Testis (tissue), 3 donors: ENCODE results near the gene TRIM72. TPM values are rescaled to one million over a fixed set of nuclear protein-coding genes. Genes with fewer than 3 reads are reported as not detected.

Experiments used
- DNase-seq: peaks from one replicate; pipeline ENCODE4 v3.0.0-alpha.2; 2019
- H3K27ac ChIP-seq, 2 donors: fragments of 200-600 bp; sonication (generic); one replicate each; pipeline ENCODE4 v1.5.1; 2019
- H3K27me3 ChIP-seq: fragments of 200-600 bp; sonication (generic); one replicate; pipeline ENCODE4 v1.5.1; 2019
- H3K36me3 ChIP-seq: fragments of 200-600 bp; sonication (generic); one replicate; pipeline ENCODE4 v1.5.1; 2017; ENCODE audit warnings: low read depth; ENCODE audit errors: missing control alignments
- H3K4me1 ChIP-seq: fragments of 200-600 bp; sonication (generic); one replicate; pipeline ENCODE4 v1.5.1; 2019
- H3K4me3 ChIP-seq, 2 donors: fragments of 200-600 bp; sonication (generic); one replicate each; pipeline ENCODE4 v1.5.1; 2017 to 2019
- H3K9me3 ChIP-seq: fragments of 200-600 bp; sonication (generic); one replicate; pipeline ENCODE4 v1.5.1; 2017
- CTCF ChIP-seq, 3 experiments: fragments of 450-650 bp in 2 of 3; fragments of 200-600 bp in 1 of 3; sonication (generic) in 1 of 3; IDR thresholded peaks; one replicate each; pipeline ENCODE4 v1.5.1; 2016 to 2019; ENCODE audit warnings: antibody characterized with exemption in 3 of 3, mild to moderate bottlenecking in 2 of 3, moderate library complexity in 1 of 3
- POLR2A ChIP-seq: fragments of 450-650 bp; IDR thresholded peaks from one replicate; pipeline ENCODE4 v1.6.1; 2017; ENCODE audit warnings: antibody characterized with exemption, mild to moderate bottlenecking, moderate library complexity
- WGBS, 2 donors: methylation state at CpG; one replicate each; pipeline ENCODE4 v1.1.5; 2018; 5-methylcytosine and 5-hydroxymethylcytosine counted together
- intact Hi-C: fragments of 100-400 bp; cut with DNase I; formaldehyde crosslinking; loops from one replicate; pipeline ENCODE4 v1.15.1; 2023; ENCODE audit warnings: low total_unique reads
- polyA plus RNA-seq: library from polyadenylated mRNA; stranded (reverse); fragments of 350-450 nt; fragmentation: Illumina TruSeq; extraction: RNeasy Lipid Tissue Mini Kit (QIAGEN cat#74804); gene quantifications from one replicate; pipeline ENCODE4 v1.2.3, GENCODE V29; 2014; ENCODE audit warnings: low read depth, low replicate concordance; ENCODE audit not compliant: insufficient read depth
- total RNA-seq, 2 donors: library from RNA; depleted of rRNA; stranded (reverse); fragments of >200 nt; gene quantifications; one replicate each; pipeline ENCODE4 v1.2.3, GENCODE V29; 2016

The TRIM72 gene
- total and polyA plus RNA-seq, 3 donors from 2014 or later = 0.50 to 0.58 (median 0.55) TPM

DNA sequence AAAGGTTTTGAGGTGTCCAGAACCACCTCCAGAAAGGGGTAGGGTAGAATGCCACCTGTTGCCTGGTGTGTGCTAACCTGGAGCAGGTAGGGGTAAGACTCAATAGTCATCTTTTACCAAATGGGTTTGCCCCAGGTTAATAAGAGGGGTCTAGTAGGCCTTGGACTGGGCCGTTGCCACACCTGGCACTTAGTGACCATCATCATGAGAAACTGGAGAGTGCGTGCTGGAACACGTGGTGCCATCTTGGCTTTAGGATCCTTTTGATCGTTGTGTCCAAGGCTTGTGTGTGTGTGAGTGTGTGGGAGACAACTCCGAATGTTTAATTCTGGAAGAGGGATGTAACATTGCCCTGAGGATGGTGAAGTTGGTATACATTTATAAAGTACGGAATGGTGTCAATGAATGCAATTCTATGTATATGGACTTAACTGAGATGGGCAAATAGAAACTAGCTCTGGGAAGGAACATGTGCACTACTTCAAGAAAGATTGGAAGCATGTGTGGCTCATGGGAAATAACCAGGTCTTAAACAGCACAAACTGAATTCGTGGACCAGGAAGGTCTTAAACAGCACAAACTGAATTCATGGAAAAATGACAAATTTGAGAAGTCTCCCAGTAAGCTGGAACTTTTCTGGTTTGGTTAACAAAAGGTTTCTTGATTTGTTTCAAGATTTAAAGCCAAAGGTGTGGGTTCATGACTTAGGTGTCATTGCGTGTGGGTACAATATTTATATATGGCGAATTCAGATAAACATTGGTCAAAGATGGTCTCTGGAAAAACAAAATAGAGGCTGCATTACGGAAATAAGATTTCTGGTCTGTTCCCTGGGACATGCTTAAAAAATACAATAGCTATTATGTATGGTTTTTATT, 26.8 kb upstream of the TRIM72 start:
- WGBS, 2 donors = 79 to 80% methylated on average over 10 of the region's 10 CpGs
- Histone ChIP-seq H3K4me1 (peaks cover 15% of the 10 kb centered on the region), H3K27me3 (no peaks in the 10 kb centered on the region), H3K4me3 (no peak overlapping the region), H3K9me3 (no peaks in the 10 kb centered on the region), H3K36me3 (peaks cover 3% of the 10 kb centered on the region), H3K27ac (no peak overlapping the region)
- TF ChIP-seq POLR2A (no peak), CTCF (IDR thresholded peaks at IDR 0.05) (no peak)
- no peak for DNase-seq
- intact Hi-C loops = loop anchor here (5.0 to 10.0 kb wide), 2 partner anchors 35 to 688 kb away; partner anchors contain the start of genes PRSS36 and ZNF267

DNA sequence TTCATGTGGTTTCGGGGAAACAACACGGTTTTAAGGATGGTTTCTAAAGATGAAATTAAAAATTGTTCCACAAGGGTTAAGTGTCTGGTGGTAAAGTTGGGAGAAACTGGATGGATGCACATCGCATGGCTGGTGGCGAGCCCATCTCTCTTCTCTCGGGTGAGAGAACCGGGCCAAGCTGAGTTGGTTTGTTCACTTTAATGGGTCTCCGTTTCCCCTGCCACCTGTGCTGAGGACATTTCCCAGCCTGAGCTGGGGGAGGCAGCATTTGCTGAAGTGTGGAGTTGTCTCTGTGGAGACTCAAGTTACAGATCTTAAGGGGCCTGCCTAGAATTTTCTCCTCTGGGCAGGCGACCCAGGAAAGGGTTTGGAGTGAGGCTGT, 26.1 kb upstream of the TRIM72 start:
- WGBS, 2 donors = 74 to 83% methylated on average over 8 of the region's 8 CpGs
- no peaks in the 10 kb centered on the region for H3K9me3 ChIP-seq
- peaks cover 3% of the 10 kb centered on the region for H3K36me3 ChIP-seq
- peaks cover 8% of the 10 kb centered on the region for H3K4me1 ChIP-seq
- no peak for TF ChIP-seq CTCF (IDR thresholded peaks at IDR 0.05)
- no peak for TF ChIP-seq POLR2A
- H3K27ac ChIP-seq = no peak overlapping the region
- H3K27me3 ChIP-seq = no peaks in the 10 kb centered on the region
- DNase-seq = no peak
- H3K4me3 ChIP-seq = no peak overlapping the region
- intact Hi-C loops = loop anchor here (5.0 to 10.0 kb wide), 2 partner anchors 35 to 687 kb away; partner anchors contain the start of genes PRSS36 and ZNF267

DNA sequence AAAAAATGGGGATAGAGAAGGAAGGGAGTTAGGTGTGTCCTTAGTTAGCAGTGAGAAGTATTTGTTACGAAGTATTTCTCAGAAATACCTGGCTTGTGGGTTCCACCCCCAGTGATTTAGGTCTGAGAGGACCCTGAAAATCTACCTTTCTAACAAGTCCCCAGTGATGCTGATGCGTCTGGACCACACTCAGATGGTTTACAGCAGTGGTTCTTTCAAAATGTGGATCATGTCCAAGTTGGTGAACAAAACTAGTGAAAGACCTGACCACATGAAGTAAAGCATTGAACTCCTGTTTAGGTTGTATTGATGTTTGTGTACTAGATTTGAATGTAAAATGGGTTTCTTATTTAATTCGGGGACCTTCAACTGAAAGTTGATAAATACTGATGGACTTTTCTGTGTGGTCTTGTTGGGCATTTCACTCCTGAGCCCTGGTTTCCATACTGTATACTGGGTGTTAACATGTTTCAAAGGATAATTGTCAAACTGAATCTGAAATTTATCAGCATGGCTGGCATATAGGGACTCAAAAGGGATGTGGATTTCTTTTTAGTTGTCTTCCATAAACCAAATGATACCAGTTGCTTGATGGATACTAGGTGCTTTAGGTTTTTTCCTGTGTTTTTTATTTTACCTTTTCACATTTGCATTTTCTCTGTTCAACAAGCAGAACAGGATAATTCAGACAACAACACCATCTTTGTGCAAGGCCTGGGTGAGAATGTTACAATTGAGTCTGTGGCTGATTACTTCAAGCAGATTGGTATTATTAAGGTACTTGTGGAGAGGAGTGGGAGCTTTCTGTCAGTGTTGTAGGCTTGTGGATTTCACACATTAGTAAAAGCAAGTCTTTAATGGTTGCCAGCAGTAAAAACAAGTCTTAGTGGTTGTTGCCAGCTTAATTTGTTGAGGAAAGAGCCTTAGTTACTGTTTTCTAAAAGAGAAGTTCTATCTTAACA, 25.2 kb upstream of the TRIM72 start:
- H3K36me3 ChIP-seq = peaks cover 3% of the 10 kb centered on the region
- no peak overlapping the region for H3K27ac ChIP-seq
- TF ChIP-seq CTCF (IDR thresholded peaks at IDR 0.05) (no peak), POLR2A (no peak)
- DNase-seq = no peak
- intact Hi-C loops = loop anchor here (5.0 to 10.0 kb wide), 2 partner anchors 36 to 686 kb away; partner anchors contain the start of genes PRSS36 and ZNF267
- H3K4me1 ChIP-seq = peaks cover 3% of the 10 kb centered on the region
- no peaks in the 10 kb centered on the region for H3K9me3 ChIP-seq
- H3K27me3 ChIP-seq = no peaks in the 10 kb centered on the region
- 83 to 87% methylated on average over 3 of the region's 3 CpGs for WGBS, 2 donors
- H3K4me3 ChIP-seq = no peak overlapping the region

DNA sequence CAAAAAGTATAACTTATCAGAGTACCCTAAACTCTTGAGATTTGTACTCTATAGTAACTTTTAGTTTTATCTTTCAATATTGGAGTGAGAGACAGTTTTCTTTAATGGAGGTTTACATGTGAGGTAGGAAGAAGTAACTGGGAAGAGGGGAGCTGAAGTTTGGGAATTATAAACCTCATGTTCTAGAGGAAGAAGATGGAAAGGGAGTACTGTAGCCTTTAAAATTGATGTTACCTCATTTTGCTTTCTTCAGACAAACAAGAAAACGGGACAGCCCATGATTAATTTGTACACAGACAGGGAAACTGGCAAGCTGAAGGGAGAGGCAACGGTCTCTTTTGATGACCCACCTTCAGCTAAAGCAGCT, 24.5 kb upstream of the TRIM72 start:
- 85 to 91% methylated on average over 2 of the region's 2 CpGs for whole genome bisulfite sequencing, 2 donors
- H3K36me3 ChIP-seq = peaks cover 3% of the 10 kb centered on the region
- intact Hi-C loops = loop anchor here (5.0 to 10.0 kb wide), 2 partner anchors 37 to 685 kb away; partner anchors contain the start of genes PRSS36 and ZNF267

More for the DNA sequence above, 24.5 kb upstream of the TRIM72 start:
- DNase-seq = no peak
- no peak overlapping the region for H3K4me3 ChIP-seq
- no peaks in the 10 kb centered on the region for H3K4me1 ChIP-seq
- no peak overlapping the region for H3K27ac ChIP-seq
- no peaks in the 10 kb centered on the region for H3K27me3 ChIP-seq
- TF ChIP-seq POLR2A = no peak
- no peak for TF ChIP-seq CTCF (IDR thresholded peaks at IDR 0.05)
- H3K9me3 ChIP-seq = no peaks in the 10 kb centered on the region
